Left lobe of liver (tissue), 2 donors: ENCODE results near the gene AK9. TPM values are rescaled to one million over a fixed set of nuclear protein-coding genes. Genes with fewer than 3 reads are reported as not detected.
A peak's percentile ranks its signal among the peaks of the same experiment; 100 is the strongest.
"Not testable (repeated sequence)": the region's sequence is repeated elsewhere in the genome, so short reads cannot be mapped to it uniquely, and the experiment has no call there.

ENCODE experiments used
- ATAC-seq: fragments of 200-7000 bp; cut with Tn5 transposase; one replicate; pipeline ENCODE4 v1.9.1; 2020; ENCODE audit warnings: mild to moderate bottlenecking, moderate library complexity
- DNase-seq: peaks from one replicate; pipeline ENCODE4 v3.0.0-alpha.2; 2020; ENCODE audit warnings: low spot score
- total RNA-seq: library from RNA; stranded (reverse); gene quantifications from one replicate; pipeline ENCODE4 v1.2.1, GENCODE V29; 2021
- donor health status: DM: no; HTN: no; CAD: no; lungs with moderate emphysema.
- donor health status: DM: no; HTN: yes; CAD: no.

Gene AK9
- total RNA-seq, 1 donor from 2014 or later = 1.6 TPM

DNA sequence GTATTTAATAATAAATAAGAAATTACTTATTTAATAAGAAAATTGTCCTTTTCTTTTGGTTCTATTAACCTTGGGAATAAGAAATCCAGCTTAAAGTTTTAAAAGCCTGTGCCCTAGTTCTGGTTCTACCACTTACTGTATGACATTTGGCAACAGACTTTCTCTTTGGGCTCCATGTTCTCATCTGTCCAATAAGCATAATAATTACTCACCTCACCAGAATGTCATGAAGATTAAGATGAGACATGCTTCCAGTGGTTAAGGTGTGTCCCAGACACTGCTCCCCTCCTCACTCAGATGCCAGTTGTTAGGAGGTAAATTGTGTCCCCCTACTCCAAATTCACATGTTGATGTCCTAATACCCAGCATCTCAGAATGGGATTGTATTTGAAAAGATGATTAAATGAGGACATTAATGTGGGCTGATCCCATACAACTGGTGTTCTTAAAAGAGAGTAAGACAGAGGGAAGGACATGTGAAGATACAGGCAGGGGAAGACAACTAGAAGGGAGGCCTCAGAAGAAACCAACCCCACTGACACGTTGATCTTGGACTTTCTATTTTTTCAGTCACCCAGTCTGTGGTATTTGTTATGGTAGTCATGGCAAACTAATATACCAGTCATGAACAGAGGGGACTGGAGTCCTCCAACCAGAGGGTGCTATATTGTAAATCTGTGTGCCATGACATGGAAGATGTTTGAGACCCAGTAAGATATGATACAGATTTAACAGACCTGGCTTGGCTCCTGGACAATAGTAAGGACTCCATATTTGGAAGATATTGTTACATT is 229.1 kb downstream of the AK9 start:
- DNase-seq = no peak
- ATAC-seq = no peak

DNA sequence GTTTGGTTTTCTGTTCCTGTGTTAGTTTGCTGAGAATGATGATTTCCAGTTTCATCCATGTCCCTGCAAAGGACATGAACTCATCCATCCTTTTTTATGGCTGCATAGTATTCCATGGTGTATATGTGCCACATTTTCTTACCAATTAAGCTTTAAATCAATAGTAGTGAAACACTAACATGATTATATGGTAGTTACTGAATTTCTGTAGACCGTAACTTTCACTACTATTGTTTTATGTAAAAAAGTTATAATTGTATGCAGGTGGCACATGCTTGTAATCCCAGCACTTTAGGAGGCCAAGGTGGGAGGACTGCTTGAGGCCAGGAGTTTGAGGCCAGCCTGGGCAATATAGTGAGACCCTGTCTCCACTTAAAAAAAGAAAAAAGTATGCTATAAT is 229.8 kb downstream of the AK9 start:
- DNase-seq, ATAC-seq: not testable (repeated sequence)

DNA sequence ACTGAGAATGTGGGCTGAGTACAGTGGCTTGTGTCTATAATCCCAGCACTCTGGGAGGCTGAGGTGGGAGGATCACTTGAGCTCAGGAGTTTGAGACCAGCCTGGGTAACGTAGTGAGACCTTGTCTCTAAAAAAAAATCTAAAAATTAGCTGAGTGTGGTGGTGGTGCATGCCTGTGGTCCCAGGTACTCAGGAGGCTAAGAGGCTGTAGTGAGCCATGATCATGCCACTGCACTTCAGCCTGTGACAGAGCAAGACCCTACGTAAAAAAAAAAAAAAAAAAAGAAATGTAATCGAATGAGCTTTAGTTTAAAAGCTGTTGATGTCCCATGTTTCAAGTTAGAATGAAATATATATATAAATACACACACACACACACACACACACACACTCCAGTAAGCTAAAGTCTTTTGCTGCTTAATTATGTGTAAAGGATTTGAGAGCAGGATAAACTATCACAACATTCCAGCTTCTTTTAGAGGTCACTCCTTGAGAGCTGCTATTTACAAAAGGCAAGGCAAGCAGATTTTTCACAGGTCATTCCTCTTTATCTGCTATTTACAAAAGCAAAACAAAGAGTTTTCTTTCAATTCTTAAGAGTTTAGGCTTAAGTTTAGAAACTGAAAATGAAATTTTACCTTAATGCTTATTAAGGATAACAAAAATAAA is 230.7 kb downstream of the AK9 start:
- no peak for DNase-seq
- no peak for ATAC-seq

DNA sequence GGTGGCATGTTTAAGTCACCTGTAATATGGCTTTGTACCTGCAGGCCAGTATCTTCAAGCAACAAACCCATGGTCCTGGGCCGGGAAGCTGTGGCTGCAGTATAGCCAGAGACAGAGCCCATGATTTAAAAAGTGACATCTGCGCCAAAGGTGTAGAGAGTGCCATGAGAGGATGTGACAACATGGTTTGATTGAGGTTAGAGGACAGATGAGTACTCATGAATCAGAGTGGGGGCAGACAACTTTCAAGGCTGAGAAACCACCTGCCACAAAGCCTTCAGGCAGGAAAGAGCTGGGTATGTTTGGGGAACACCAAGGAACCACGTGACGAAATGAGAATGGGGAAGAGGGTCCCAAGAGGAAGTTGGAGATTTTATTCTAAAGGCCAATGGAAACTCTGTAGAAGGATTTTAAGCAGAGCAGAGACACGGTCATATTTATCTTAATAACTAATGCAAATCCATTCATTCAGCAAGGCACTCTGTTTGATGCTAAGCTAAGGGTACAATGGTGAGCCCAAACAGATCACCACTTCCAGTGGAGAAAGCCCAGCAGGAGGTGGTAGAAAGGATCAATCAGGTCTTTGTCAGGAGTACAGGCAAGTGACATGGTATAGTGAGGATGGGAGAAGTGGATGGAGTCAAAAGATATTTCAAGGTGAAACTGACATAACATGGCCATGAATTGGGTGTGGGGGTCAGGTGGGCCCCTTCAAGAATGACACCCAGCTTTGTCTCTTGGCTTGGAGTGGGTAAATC is 232.0 kb downstream of the AK9 start:
- DNase-seq (no peak), ATAC-seq (no peak)

DNA sequence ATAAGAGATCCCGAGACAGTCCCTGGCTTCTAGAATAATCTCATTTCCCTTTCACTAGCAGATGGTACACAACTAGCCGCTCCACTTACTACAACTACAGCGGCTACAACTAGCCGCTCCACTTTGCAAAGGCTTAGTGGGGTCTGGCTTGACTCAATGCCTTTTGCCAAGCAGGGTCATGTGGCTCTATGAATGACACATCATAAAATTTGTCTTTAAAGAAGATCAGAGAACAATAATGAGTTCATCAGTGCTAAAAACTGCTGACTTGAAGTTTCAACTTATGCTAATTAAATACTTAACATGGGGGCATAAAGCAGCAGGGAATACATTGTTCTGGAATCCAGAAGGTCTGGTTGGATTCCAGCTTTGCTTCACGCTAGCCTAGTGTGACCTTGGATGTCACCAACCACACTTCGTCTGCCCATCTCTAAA is 233.4 kb downstream of the AK9 start:
- ATAC-seq (peak; percentile 8), DNase-seq (no peak)

DNA sequence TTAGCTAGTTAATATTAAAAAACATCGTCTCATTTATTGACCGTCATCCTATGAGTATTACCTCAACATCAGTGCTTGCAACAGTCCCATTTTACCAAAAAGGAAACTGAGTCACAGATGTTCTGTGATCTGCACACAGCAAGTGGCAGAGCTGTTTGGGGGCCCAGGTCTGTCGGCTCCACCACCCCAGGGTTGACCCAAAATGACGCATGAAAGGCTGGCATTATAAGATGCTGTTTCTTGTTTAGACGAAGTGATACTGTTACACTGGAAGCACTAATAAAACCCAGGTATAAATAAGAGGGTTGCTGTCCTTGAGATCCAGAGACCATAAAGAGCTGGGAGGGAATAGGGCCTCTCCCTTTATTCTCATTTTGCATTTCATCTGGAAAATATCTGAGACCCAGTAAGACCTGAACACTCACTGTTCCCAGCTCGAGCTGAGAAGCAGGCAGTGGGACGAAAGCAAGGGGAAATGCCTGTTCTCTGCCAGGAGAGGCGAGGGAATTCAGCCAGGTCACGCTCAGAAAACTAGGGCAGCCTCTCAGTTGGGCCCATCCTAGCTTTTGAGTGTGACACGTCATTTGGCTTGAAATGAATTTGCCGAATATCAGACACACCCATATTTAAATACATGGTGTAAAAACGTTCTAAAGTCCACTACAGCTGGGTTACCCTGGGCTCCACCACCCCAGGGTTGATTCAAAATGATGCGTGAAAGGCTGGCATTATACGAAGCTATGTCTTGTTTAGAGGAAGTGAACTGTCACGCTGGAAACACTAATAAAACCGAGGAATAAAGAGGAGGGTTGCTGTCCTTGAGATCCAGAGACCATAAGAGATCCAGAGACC is 234.1 kb downstream of the AK9 start:
- peak; percentile 81 for DNase-seq
- peak; percentile 82 for ATAC-seq

DNA sequence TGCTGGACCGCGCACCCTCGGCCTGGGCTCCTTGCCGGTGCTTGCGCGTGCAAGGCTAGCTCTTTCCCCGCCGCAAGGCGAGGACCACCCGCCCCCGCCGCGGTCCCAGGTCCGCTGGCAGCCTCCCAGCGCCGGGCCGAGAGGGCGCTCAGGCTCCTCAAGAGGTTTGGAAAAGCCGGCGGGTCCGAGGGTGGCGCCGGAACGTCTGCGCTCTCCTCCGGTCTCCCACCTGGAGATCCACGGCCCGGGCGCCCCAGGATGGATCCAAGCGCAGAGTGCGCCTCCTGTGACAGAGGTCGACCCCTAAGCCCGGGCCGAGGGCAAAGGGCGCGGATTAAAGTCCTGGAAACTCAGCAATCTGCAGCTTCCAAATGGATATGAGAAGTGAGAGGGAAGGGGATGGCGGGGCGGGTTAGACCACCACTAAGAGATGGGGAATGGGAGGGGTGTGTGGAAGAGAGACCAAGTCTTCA is 234.9 kb downstream of the AK9 start:
- no peak for ATAC-seq

DNA sequence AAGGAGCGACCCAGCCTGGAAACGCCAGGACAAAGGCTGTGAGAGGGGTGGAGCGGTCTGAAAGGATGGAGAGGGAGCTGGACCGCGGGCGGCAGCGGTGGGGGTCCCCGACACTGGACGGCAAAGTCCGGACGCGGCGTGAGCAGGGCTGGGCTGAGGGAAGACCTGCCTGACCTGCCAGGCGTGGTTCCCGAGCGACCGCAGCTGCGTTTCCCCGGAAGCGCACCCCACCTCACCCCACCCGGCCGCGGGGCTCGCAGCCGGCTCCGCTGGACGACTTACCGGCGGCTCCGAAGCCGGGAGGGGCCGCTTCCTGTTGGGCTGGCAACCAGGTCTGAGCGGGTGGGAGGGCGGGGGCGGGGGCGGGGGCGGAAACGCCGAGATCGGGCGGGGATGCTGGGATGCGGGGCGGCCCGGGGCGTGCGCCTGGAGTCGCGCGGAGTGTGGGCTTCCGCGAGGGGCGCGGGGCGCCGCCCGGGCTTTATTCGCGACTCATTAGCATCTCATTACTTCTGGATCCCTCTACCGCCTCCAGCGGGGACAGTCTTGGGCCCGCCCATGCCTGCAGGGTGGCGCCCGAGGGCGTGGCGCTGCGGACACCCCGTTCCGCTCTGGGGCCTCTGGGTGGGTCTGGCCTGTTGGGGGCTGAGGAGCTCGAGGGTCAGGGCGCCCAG is 235.4 kb downstream of the AK9 start, which contains the start of gene MICAL1:
TSS of gene MICAL1 (minus strand) at position 336 of the 674 bp plus-strand sequence. CDS start 1,576 bp downstream, outside the sequence.
- DNase-seq (peak; percentile 62), ATAC-seq (peak; percentile 55)

More for the DNA sequence above, 234.9 kb downstream of the AK9 start:
- no peak for DNase-seq

DNA sequence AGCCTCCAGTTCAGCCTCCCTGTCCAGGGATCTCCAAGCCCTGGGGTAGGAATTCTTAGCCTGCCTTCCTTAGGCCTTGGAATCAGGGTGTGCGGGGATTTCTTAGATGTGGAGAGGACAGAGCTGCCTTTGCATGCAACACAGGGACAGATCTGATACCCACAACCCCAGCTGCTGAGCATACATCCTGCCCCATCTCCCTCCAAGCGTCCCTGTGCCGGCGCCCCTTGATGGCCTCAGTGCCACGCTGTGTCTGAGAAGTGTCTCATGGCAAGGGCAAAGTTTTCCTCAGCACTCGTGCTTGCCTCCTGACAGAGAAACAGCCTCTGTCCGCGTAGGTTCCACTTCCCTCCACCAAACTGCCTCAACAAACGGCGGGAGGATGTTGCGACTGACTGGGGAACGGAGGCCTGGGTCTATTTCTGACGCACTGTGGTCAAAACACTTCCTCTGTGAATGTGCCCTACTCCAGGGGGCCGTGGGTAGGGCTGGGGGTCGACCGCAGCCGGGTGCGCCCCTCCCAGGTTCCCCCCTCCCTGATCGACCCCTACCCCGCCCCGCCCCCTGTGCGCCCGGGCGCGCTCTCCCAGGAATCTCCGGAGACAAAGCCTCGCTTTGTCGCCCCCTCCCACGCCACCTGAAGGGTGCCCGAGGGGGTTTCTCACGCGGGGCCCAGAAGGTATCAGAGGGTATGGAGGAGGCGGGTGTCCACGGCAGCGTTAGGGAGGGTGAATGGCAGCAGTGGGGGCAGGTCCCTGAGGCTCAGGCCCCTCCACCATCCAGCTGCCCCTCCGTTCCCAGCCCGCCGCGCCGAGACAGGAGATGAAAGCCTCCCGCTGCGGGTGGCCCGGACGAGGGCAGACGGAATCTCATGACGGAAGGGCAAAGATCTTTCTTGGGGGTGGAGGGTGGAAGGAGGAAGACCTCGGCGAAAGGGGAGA is 236.2 kb downstream of the AK9 start:
- DNase-seq (no peak), ATAC-seq (no peak)

DNA sequence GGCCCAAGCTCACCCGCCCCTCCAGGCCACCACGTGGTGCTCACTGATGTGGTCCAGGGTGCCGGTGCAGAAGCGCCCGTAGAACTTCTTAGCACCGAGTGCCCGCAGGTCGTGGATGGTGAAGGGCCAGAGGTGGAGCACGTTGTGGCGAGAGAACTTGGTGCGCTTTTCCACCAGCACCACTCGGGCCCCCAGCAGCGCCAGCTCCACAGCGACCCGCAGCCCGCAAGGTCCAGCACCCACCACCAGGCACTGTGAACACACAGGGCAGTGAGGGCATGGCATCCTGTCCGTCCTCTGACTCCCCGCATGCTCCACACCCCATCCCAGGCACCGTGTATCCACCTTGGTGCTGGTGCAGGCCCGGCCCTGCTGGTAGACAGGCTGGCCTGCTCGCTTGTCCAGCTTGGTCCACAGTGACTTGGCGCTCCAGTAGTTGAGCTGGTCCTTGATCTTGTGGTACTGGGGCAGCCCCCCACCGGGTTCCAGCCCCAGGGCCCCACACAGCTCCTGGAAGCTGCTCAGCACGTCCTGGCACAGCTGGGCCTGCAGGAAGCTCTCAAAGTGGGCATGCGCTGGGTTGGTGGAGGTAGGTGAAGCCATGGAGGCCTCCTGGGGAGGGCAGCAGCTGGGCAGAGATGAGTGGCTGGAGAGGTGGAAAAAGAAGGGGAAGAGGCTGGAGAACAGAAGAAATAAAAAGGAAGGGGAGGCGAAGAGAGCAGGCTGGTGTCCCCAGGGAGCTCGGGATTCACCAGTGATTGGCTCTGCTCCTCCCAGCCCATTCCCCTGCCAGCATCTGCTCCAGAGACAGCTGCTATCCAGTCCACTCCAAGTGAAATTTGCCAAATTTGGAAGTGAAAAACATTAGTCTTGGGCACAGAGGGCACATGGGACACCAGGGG is 237.2 kb downstream of the AK9 start:
- DNase-seq (no peak), ATAC-seq (no peak)

DNA sequence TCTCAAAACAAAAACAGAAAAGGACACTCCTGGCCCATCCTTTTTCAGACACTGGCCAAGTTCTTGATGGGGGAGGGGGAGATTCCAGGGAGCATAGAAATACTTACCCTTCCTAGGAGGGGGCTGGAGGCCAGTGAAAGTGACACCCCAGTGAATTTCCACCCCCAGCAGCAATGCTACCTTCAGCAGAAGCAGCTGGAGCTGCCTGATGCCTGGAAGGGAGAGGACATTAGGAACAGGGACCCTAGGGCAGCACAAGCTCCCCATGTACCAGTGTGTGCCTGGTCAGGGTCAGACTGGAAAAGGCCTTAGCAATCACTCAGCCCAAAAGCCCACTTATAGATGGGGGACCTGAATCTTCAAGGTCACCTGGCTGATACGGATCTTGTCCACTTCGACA is 237.8 kb downstream of the AK9 start:
- no peak for ATAC-seq
- no peak for DNase-seq

DNA sequence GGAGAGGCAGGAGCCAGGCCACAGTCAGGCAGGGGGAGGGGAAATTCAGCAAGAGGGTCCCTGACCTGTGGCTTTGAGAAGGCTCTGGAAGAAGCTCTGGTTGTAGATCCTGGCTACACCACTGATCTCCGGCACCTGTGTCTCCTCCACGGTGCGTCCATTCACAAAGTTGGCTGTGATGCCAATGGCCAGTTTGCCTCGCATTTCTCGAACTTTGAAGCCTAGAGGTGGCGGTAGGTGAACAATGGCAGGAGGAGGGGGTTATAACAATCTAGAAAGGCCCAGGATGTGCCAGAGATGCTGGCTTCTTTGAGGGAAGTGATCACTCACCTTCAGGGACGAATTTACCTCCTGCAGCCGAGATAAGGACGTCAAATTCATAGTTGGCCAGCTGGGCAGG is 238.8 kb downstream of the AK9 start:
- ATAC-seq (no peak), DNase-seq (no peak)

DNA sequence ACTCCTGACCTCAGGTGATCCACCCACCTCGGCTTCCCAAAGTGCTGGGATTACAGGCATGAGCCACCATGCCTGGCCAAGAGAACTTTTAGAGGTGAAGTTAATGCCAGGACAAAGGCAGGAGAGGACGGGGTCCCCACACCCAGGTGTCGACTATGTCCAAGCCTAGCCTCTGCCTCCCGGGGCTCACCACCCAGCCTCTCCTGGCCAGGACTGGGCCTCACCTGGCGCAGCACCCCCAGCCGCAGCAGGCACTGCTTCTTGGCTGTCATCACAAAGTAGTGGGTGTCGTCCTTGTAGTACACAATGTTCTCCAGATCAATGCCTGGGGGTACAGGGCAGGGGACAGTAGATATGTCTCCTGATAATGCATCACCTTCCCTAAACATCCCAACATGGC is 239.6 kb downstream of the AK9 start:
- DNase-seq (no peak), ATAC-seq (no peak)

DNA sequence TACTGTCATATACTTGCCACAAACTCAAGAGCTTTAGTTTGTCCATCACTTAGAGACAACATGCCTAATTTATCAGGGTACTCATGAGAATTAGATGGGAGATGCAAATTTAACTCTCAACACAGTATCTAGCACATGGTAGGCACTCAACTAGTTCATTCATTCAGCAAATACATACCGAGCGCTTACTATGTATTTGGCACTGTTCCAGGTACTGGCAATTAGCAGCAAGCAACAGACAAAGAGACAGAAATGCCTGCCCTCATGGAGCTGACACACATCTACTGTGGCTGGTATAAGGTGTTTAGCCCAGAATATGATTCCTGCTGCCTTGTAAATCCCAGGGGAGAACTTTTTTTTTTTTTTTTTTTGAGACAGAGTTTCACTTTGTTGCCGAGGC is 240.2 kb downstream of the AK9 start:
- ATAC-seq = no peak

DNA sequence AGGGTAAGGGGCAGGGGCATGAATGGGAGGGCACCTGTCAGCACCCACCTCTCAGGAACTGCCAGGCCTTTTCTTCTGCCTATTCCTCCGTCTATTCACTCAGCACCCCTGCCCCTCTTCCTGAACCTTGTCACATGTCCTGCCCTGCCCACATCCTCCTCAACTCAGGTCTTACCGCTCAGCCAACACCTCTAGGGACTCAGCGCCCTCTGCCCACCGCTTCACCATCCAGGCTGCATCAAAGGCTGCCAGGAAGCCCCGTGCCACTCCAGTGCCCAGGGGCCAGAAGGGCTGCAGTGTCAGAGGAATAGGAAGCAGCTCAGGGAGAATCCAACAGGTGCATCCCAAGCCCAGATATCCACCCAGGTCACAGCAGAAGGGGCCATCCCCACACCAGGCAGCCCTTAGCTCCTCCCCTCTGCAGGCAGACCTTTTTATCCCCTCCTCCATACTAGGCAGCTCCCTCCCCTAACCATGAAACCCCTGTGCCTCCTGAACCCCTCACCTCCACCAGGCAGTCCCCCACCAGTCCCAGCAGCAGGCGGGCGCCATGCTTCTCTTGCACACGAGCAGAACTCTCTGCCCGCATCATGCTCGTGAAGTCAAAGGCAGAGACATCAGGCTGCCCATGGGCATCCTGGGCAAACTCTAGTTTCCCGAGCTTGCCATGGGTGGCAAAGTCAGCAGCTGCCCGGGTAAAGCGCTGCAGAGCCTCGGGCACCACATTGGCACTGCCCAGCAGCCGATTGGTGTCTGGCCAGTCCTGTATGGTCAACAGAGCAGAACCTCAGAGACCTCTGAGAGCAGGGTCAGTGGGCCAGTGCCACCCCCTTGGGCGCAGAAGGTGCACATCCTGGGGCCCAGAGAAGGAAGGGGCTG is 241.0 kb downstream of the AK9 start:
- DNase-seq = no peak
- no peak for ATAC-seq

More for the DNA sequence above, 240.2 kb downstream of the AK9 start:
- DNase-seq = no peak

DNA sequence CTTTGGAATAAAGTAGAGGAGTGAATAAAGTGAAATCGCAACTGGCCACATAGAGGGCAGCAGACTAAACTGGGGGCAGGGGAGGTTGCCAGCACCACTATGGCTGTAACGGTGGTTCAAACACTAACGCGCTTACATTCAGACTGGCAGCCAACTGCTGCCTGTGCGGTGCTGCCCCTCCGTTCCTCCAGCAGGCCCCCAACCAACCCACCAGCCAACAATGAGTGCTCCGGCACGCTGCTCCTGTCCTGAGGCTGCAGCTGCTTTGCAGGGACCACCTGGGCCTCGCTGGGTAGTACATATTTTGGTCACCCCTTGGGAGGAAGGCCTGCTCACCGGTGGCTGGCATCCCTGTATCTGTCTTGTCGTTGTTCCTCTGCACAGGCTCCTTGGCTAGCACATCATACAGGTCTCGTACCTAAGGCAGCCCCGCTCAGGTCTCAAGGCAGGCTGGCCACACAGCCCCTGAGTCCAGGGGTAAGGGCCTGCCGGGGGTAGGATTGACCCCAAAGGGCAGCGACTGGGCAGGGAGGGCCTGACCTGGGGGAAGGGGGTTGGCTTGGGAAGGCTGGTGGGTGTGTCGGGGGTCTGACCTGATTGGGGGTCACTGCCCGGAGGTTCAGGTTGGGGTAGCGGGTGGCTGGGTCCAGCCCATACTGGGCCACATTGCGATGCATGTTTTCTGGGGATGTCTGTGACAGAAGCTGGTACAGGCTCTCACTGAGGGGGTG is 241.8 kb downstream of the AK9 start:
- ATAC-seq (no peak), DNase-seq (peak; percentile 40)
